Suprapubic skin (tissue), 4 donors: ENCODE measurements around the gene JAML. TPM values are rescaled to one million over a fixed set of nuclear protein-coding genes. Genes with fewer than 3 reads are reported as not detected.

Source experiments
- DNase-seq, 2 donors: peaks; one replicate each; pipeline ENCODE4 v3.0.0-alpha.2; 2019; ENCODE audit warnings: low spot score in 2 of 2
- H3K27ac ChIP-seq: fragments of 200-600 bp; sonication (generic); one replicate; pipeline ENCODE4 v1.5.1; 2019
- H3K27me3 ChIP-seq: fragments of 200-600 bp; sonication (generic); one replicate; pipeline ENCODE4 v1.5.1; 2019
- H3K36me3 ChIP-seq: fragments of 200-600 bp; sonication (generic); one replicate; pipeline ENCODE4 v1.5.1; 2019
- H3K4me1 ChIP-seq: fragments of 200-600 bp; sonication (generic); one replicate; pipeline ENCODE4 v1.5.1; 2019
- H3K4me3 ChIP-seq: fragments of 200-600 bp; sonication (generic); one replicate; pipeline ENCODE4 v1.5.1; 2019; ENCODE audit warnings: mild to moderate bottlenecking
- H3K9me3 ChIP-seq: fragments of 200-600 bp; sonication (generic); one replicate; pipeline ENCODE4 v1.5.1; 2019
- CTCF ChIP-seq, 2 donors: fragments of 200-600 bp in 1 of 2; fragments of 450-650 bp in 1 of 2; sonication (generic) in 1 of 2; IDR thresholded peaks; one replicate each; pipeline ENCODE4 v1.5.1; 2016 to 2019; ENCODE audit warnings: antibody characterized with exemption in 2 of 2, mild to moderate bottlenecking in 1 of 2, moderate library complexity in 1 of 2
- EP300 ChIP-seq: sonication (generic); formaldehyde crosslinking; IDR thresholded peaks from one replicate; pipeline ENCODE4 v1.6.1; 2017; ENCODE audit warnings: antibody characterized with exemption
- POLR2A ChIP-seq, 2 donors: fragments of 450-650 bp; IDR thresholded peaks; one replicate each; pipeline ENCODE4 v1.6.1; 2017; ENCODE audit warnings: antibody characterized with exemption in 2 of 2, mild to moderate bottlenecking in 2 of 2, moderate library complexity in 2 of 2
- POLR2AphosphoS5 ChIP-seq, 3 donors: sonication (generic); formaldehyde crosslinking; IDR thresholded peaks; one replicate each; pipeline ENCODE4 v1.6.1; 2017; ENCODE audit warnings: antibody characterized with exemption in 3 of 3
- WGBS: methylation state at CpG from one replicate; pipeline ENCODE4 v1.1.5; 2018; 5-methylcytosine and 5-hydroxymethylcytosine counted together
- total RNA-seq, 4 donors: library from RNA; depleted of rRNA; stranded (reverse); fragments of >200 nt; gene quantifications; one replicate each; pipeline ENCODE4 v1.1.0, GENCODE V29; 2016

The JAML gene
- total RNA-seq, 4 donors from 2014 or later: 1.1 to 4.9 (median 2.1) TPM; not detected in 1

- TF ChIP-seq POLR2AphosphoS5 (IDR thresholded peaks at IDR 0.05): no peak
- TF ChIP-seq POLR2A (IDR thresholded peaks at IDR 0.05): no peak
- TF ChIP-seq EP300: no peak
- TF ChIP-seq CTCF (IDR thresholded peaks at IDR 0.05): no peak
- WGBS: 85% methylated on average over 4 of the region's 4 CpGs
- H3K36me3 ChIP-seq: no peaks in the 10 kb centered on the region
- no peak overlapping the region for H3K4me3 ChIP-seq
- H3K4me1 ChIP-seq: peaks cover 11% of the 10 kb centered on the region
- DNase-seq: no peak
- peaks cover 7% of the 10 kb centered on the region for H3K27me3 ChIP-seq
- H3K9me3 ChIP-seq: no peaks in the 10 kb centered on the region
- H3K27ac ChIP-seq: no peak overlapping the region
These were observed 11.6 kb downstream of the JAML start for GRCh38 chr11:118213201-118213600.

- WGBS: 75% methylated on average over 2 of the region's 2 CpGs
- Histone ChIP-seq H3K27me3 (peaks cover 7% of the 10 kb centered on the region), H3K4me3 (no peak overlapping the region), H3K4me1 (peaks cover 11% of the 10 kb centered on the region), H3K9me3 (no peaks in the 10 kb centered on the region), H3K36me3 (no peaks in the 10 kb centered on the region), H3K27ac (no peak overlapping the region)
- no peak for TF ChIP-seq POLR2A (IDR thresholded peaks at IDR 0.05)
- TF ChIP-seq POLR2AphosphoS5 (IDR thresholded peaks at IDR 0.05): no peak
- TF ChIP-seq EP300: no peak
- TF ChIP-seq CTCF (IDR thresholded peaks at IDR 0.05): no peak
- DNase-seq: no peak
These were observed 12.0 kb downstream of the JAML start for GRCh38 chr11:118212781-118213191.

GRCh38 chr11:118212131-118212725 is 12.6 kb downstream of the JAML start:
- TF ChIP-seq POLR2AphosphoS5 (IDR thresholded peaks at IDR 0.05): no peak
- TF ChIP-seq POLR2A (IDR thresholded peaks at IDR 0.05): no peak
- TF ChIP-seq CTCF (IDR thresholded peaks at IDR 0.05): no peak
- no peak for TF ChIP-seq EP300
- Histone ChIP-seq H3K4me1 (peaks cover 12% of the 10 kb centered on the region), H3K27ac (no peak overlapping the region), H3K4me3 (no peak overlapping the region), H3K27me3 (peaks cover 7% of the 10 kb centered on the region), H3K9me3 (no peaks in the 10 kb centered on the region), H3K36me3 (no peaks in the 10 kb centered on the region)
- no peak for DNase-seq
- WGBS: 91% methylated on average over 7 of the region's 7 CpGs

- TF ChIP-seq POLR2A (IDR thresholded peaks at IDR 0.05) (no peak), CTCF (IDR thresholded peaks at IDR 0.05) (no peak), POLR2AphosphoS5 (IDR thresholded peaks at IDR 0.05) (no peak), EP300 (no peak)
- Histone ChIP-seq H3K4me3 (no peak overlapping the region), H3K9me3 (no peaks in the 10 kb centered on the region), H3K4me1 (peaks cover 13% of the 10 kb centered on the region), H3K36me3 (no peaks in the 10 kb centered on the region), H3K27ac (no peak overlapping the region), H3K27me3 (peaks cover 7% of the 10 kb centered on the region)
- 53% methylated on average over 6 of the region's 6 CpGs for WGBS
- DNase-seq: no peak
These were observed 13.8 kb downstream of the JAML start for GRCh38 chr11:118211006-118211405.

- no peak overlapping the region for H3K27ac ChIP-seq
- TF ChIP-seq POLR2A (IDR thresholded peaks at IDR 0.05): no peak
- TF ChIP-seq CTCF (IDR thresholded peaks at IDR 0.05): no peak
- no peak for TF ChIP-seq POLR2AphosphoS5 (IDR thresholded peaks at IDR 0.05)
- TF ChIP-seq EP300: no peak
- H3K4me1 ChIP-seq: peaks cover 13% of the 10 kb centered on the region
- DNase-seq: no peak
- H3K36me3 ChIP-seq: no peaks in the 10 kb centered on the region
- H3K27me3 ChIP-seq: peaks cover 7% of the 10 kb centered on the region
- no peak overlapping the region for H3K4me3 ChIP-seq
- 94% methylated on average over 7 of the region's 7 CpGs for WGBS
- H3K9me3 ChIP-seq: no peaks in the 10 kb centered on the region
These were observed 14.5 kb downstream of the JAML start for GRCh38 chr11:118210323-118210722.
